PC-3 (cell line): ENCODE data around the gene CAPN6.

Experiments used
- CTCF ChIP-seq: fragments of 300-600 bp; sonication (generic); conservative IDR thresholded peaks from 2 replicates; pipeline ENCODE4 v1.5.1; 2017; ENCODE audit warnings: antibody characterized with exemption, low read depth, mild to moderate bottlenecking, low read length
- EZH2 ChIP-seq: fragments of 300-600 bp; sonication (generic); IDR thresholded peaks from one replicate; pipeline ENCODE4 v1.6.1; 2017; ENCODE audit warnings: antibody characterized with exemption, mild to moderate bottlenecking, low read length; ENCODE audit not compliant: unreplicated experiment

GRCh38 chrX:111282991-111283390, 12.7 kb upstream of the CAPN6 start:
- no peak for TF ChIP-seq CTCF
- TF ChIP-seq EZH2, result no peak
